Activated T-cell treated with anti-CD3 and anti-CD28 coated beads, Interleukin-2, amount 50 U/mL, for 4 hours (primary cell): ENCODE data around the gene DDI1. TPM values are rescaled to one million over a fixed set of nuclear protein-coding genes. Genes with fewer than 3 reads are reported as not detected.

Experiments used
- ATAC-seq, 2 donors: fragments of 200-7000 bp; cut with Tn5 transposase; one replicate each; pipeline ENCODE4 v1.10.0; 2021
- DNase-seq: peaks from one replicate; pipeline ENCODE4 v3.0.0-alpha.2; 2020
- H3K27me3 Mint-ChIP-seq: one replicate; pipeline ENCODE4 v1.8.0; 2021; ENCODE audit warnings: low read depth, mixed read lengths
- H3K36me3 Mint-ChIP-seq: one replicate; pipeline ENCODE4 v1.8.0; 2022; ENCODE audit warnings: mixed read lengths; ENCODE audit not compliant: insufficient read depth
- H3K4me1 Mint-ChIP-seq: one replicate; pipeline ENCODE4 v1.8.0; 2021; ENCODE audit warnings: low read depth, mixed read lengths
- H3K4me3 Mint-ChIP-seq: one replicate; pipeline ENCODE4 v1.8.0; 2021; ENCODE audit warnings: mild to moderate bottlenecking, moderate library complexity, mixed read lengths
- H3K9me3 Mint-ChIP-seq: one replicate; pipeline ENCODE4 v1.8.0; 2021; ENCODE audit warnings: mixed read lengths
- total RNA-seq, 3 donors: library from RNA; stranded (reverse); gene quantifications; one replicate each; pipeline ENCODE4 v1.2.1, GENCODE V29; 2021

Gene DDI1
- total RNA-seq, result not detected

DNA sequence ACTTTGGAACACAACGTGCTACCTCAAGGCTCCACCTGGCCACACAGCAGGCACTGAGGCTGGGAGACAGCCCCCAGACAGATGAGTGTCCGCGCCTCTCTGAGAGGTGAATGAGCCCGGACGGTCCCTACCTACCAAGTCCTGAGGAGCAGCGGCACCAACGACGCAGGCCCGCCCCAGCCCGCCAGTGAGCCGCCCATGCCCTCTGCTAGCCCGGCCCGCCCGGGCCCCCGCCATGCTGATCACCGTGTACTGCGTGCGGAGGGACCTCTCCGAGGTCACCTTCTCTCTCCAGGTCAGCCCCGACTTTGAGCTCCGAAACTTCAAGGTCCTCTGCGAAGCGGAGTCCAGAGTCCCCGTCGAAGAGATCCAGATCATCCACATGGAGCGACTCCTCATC is at the start of gene DDI1:
DDI1 (plus strand) TSS at position 53 of the 400 bp plus-strand sequence; CDS start at position 236, 183 bp downstream.
- Mint-ChIP-seq H3K9me3 (peaks cover 2% of the 10 kb centered on the region), H3K36me3 (no peaks in the 10 kb centered on the region), H3K4me3 (no peak within 1 kb of the TSS), H3K27me3 (no peaks in the 10 kb centered on the region), H3K4me1 (no peaks in the 10 kb centered on the region)
- DNase-seq, result no peak
- ATAC-seq, result no peak

DNA sequence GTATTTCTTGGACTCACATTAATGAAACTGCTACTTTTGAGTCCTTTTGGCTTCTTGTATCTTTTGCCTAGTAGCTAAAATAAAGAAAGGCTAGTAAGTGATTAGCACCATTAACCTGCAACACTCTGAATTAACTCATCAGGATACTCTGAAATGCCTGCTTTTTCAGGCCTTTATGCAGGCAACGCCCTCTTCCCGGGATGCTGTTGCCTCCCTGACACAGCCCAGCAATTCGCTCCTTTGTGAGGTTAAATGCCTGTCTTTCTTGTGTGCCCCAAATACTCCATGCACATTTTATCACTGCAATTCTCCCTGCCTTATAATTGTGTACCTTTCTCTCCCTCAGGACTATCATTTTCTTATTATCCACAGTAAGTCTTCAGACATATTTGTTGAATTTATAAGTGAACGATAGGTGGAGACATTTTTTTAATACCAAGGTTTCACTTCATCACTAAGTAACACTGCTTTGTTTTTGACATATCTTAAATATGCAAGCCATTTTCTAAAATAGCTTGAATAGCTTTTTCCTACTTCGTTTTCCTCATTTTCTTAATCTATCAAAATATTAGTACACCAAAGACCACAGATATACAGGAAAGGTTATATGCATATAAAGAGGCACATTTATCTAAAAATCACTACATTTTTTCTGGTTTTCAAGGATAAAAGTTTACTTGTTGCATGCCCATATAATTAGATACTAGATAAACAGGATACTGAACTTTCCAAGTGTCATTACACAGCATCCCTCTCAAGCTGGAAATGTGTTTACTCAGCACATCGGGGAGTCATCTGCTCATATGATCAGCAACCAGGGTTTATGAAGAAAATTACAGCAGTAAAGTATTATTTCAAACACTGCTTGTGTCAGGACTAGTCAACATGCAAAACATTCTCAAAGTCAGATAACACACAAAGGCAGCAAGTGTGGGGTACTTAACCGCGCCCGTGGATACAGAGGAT is 48.5 kb upstream of the DDI1 start:
- DNase-seq (no peak), ATAC-seq (no peak)
- no peak overlapping the region for H3K4me3 Mint-ChIP-seq
- no peaks in the 10 kb centered on the region for H3K36me3 Mint-ChIP-seq
- H3K27me3 Mint-ChIP-seq, result no peaks in the 10 kb centered on the region
- no peaks in the 10 kb centered on the region for H3K4me1 Mint-ChIP-seq
- H3K9me3 Mint-ChIP-seq, result no peaks in the 10 kb centered on the region

DNA sequence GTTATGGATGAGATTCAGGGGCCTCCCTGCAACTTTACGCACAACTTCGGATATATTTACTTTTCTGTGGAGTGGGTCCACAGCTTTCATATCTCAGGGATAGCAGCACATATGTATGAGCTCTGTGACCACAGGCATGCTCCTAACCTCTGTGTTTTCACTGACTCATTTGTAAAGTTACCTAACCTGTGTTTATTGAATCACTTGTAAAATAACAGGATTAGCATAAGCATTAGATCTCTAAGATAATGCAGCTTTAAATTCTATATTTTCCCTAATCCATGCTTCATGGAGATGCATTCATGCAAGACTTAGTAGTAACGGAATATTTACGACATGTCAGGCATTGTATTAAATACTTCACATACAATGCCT is 47.9 kb upstream of the DDI1 start:
- H3K4me1 Mint-ChIP-seq, result no peaks in the 10 kb centered on the region
- no peaks in the 10 kb centered on the region for H3K27me3 Mint-ChIP-seq
- no peak for ATAC-seq
- H3K36me3 Mint-ChIP-seq, result no peaks in the 10 kb centered on the region
- no peak for DNase-seq
- no peak overlapping the region for H3K4me3 Mint-ChIP-seq
- H3K9me3 Mint-ChIP-seq, result no peaks in the 10 kb centered on the region

DNA sequence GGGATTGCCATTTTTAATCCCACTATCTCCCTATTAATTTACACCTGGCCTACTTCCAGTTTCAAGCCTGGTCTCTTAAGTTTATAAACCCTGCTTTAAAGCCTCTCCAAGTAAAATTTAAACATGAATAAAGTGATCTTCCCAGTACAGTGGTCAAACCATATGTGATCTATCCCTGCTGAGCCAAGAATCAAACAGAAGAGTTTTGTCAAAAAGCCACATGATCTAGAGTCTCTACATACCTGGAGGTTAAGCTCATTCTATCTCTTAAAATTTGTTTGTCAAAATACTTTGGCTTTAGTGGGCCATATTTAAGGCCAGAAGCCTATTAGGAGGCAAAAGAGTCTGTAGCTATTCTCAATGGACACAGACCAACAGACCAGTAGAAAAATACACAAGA is 42.9 kb upstream of the DDI1 start:
- Mint-ChIP-seq H3K27me3 (no peaks in the 10 kb centered on the region), H3K9me3 (no peaks in the 10 kb centered on the region), H3K4me3 (no peak overlapping the region), H3K4me1 (no peaks in the 10 kb centered on the region), H3K36me3 (no peaks in the 10 kb centered on the region)
- DNase-seq (no peak), ATAC-seq (no peak)

DNA sequence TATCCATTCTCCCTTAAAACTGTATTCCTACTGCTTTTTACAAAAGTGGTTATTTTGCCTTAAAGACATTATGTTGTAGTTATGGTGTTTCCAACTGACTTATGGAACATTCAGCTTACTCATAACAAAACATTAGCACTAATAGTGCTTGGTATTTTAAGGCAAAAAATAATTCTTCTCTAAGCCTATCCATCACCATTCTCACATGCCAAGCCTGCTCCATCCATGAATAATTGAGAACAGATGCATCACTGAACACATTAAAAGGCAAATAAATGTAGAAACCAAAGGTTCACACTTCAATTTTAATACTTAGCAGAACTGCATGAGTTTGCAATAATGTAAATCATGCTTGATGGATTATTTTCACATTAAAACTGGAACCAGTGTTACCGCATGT is 42.3 kb upstream of the DDI1 start:
- no peak for ATAC-seq
- Mint-ChIP-seq H3K36me3 (no peaks in the 10 kb centered on the region), H3K4me3 (no peak overlapping the region), H3K27me3 (no peaks in the 10 kb centered on the region), H3K4me1 (no peaks in the 10 kb centered on the region), H3K9me3 (no peaks in the 10 kb centered on the region)
- DNase-seq, result no peak

DNA sequence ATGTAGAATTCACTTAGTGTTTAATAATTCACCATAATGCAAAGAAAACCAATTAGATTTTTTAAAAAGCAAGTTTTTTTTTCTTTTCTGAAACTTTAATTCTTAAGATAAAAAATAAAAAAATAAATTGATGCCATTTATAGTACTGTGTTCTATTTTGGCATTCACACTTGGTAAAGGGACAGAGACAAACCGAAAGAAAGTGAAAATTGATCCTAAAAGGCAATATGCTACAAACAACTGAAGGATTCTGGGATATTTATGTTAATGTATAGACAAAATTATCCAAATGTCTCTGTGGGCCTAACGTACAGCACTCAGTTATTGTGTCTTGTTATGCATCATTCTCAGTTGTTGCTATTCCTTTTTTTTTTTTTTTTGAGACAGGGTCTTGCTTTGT is 41.9 kb upstream of the DDI1 start:
- H3K4me3 Mint-ChIP-seq, result no peak overlapping the region
- H3K36me3 Mint-ChIP-seq, result no peaks in the 10 kb centered on the region
- no peak for ATAC-seq
- no peak for DNase-seq
- no peaks in the 10 kb centered on the region for H3K27me3 Mint-ChIP-seq
- H3K9me3 Mint-ChIP-seq, result no peaks in the 10 kb centered on the region
- no peaks in the 10 kb centered on the region for H3K4me1 Mint-ChIP-seq

DNA sequence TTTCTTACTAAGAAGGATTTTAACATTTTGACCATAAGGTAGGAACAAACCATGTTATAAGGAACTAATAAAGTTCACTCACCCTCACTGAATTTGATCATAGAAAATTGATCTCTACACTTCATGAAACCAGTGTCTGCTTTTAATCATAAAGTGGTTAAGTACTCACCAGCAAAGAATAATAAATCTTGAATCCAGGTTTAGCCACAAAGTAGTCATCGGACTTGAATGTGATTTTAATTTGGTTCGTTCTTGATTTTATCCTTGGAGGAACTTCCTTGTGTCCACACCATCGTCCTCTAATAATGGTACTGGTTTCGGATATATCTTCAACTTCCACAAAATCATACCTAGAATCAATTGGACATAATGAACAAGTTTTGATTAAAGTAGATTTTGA is 40.5 kb upstream of the DDI1 start:
- DNase-seq (no peak), ATAC-seq (no peak)
- Mint-ChIP-seq H3K27me3 (no peaks in the 10 kb centered on the region), H3K9me3 (no peaks in the 10 kb centered on the region), H3K4me3 (no peak overlapping the region), H3K4me1 (no peaks in the 10 kb centered on the region), H3K36me3 (no peaks in the 10 kb centered on the region)

DNA sequence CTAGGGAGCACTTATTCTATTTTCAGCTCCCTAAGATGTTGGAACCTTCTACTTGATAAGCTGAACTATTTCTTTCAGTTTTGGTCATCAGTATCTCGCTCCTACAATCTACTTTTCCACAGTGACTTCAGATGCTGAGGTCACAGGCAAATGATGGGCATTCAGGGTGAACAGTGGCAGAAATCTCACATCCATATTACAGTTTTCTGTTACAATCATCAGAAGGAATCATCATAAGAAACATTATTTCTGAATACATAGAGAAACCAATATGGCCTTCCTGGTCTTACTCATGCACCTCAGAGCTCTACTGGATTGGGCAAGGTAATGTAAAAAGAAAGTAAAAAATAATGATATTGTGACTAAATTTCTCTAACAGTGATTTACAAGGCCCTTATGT is 39.4 kb upstream of the DDI1 start:
- DNase-seq, result no peak
- ATAC-seq, result no peak
- H3K36me3 Mint-ChIP-seq, result no peaks in the 10 kb centered on the region
- H3K9me3 Mint-ChIP-seq, result no peaks in the 10 kb centered on the region
- no peaks in the 10 kb centered on the region for H3K27me3 Mint-ChIP-seq
- H3K4me1 Mint-ChIP-seq, result no peaks in the 10 kb centered on the region
- no peak overlapping the region for H3K4me3 Mint-ChIP-seq

DNA sequence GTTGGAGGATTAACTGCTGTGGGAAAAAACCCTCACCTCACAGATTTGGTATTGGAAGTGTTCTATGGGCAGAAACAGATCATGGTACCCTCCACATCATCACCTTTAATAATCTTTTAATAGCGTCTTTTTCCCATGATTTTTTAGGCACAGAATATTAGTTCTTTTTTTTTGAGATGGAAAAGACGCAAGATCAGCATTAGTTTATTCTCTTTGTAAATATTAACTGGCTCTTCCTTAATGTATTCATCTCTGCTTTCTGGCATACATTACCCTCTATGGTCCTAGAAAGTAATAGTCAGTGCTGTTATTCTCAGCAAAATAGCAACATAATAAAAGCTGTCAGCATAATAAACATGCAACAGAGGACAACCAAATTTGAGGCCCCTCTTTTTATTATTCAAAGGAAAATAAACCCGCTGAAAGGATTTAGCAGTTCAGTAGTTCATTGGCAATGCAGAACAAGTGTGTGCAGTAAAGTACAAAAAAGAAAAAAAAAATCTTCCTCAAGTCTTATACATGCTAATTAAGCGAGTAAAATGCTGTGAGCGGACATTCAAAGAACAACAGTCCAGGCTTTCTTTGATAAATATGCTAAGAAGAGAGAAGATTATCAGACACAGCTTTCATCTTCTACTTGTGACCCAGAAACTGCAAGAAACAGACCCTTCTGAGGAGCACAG is 37.5 kb upstream of the DDI1 start:
- H3K9me3 Mint-ChIP-seq, result no peaks in the 10 kb centered on the region
- DNase-seq (no peak), ATAC-seq (no peak)
- H3K4me3 Mint-ChIP-seq, result no peak overlapping the region
- no peaks in the 10 kb centered on the region for H3K4me1 Mint-ChIP-seq
- no peaks in the 10 kb centered on the region for H3K36me3 Mint-ChIP-seq
- H3K27me3 Mint-ChIP-seq, result no peaks in the 10 kb centered on the region

DNA sequence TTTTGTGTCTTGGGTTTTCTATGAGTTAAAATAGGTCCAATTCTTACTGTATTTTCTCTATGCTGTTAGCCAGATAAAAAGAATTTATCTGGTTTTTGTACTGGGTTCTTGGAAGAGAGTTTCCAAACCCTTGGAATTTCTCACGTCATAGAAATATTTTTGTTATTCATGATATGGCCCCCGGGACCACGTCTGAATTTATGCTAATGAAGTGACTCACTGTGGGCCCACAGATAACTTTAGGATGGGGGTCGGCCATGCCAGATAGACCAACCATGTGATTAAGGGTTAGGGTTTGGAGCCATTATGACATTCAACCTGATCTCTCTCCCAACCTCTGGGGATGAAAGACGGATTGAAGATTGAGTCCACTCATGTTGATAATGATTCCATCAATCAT is 35.6 kb upstream of the DDI1 start:
- no peaks in the 10 kb centered on the region for H3K4me1 Mint-ChIP-seq
- H3K4me3 Mint-ChIP-seq, result no peak overlapping the region
- no peaks in the 10 kb centered on the region for H3K27me3 Mint-ChIP-seq
- no peaks in the 10 kb centered on the region for H3K9me3 Mint-ChIP-seq
- H3K36me3 Mint-ChIP-seq, result no peaks in the 10 kb centered on the region
- no peak for ATAC-seq
- DNase-seq, result no peak

DNA sequence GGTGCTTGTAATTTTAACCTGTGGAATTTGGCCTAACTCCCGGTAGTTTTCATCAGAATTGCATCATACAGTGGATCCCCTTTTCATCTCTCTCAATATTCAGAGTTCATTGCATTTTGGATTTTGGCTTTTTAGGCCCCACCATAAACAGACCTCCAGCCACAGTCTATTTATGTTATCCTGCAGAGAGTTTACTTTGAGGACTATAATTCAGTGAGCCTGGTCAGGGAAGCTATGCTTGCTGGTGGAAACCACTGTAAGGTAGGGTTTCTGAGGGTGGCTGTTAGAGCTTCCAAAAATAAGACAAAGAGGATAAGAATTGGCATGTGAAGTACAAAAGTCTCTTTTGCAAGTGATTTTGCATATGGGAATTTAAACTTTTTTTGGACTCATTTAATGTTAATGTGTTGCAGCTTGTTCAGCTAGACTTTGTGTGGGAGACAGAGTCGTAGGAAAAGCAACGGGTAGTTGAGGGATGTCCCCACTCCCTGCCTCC is 34.8 kb upstream of the DDI1 start:
- Mint-ChIP-seq H3K4me1 (no peaks in the 10 kb centered on the region), H3K27me3 (no peaks in the 10 kb centered on the region), H3K36me3 (no peaks in the 10 kb centered on the region), H3K4me3 (no peak overlapping the region), H3K9me3 (no peaks in the 10 kb centered on the region)
- DNase-seq, result no peak
- ATAC-seq, result no peak

DNA sequence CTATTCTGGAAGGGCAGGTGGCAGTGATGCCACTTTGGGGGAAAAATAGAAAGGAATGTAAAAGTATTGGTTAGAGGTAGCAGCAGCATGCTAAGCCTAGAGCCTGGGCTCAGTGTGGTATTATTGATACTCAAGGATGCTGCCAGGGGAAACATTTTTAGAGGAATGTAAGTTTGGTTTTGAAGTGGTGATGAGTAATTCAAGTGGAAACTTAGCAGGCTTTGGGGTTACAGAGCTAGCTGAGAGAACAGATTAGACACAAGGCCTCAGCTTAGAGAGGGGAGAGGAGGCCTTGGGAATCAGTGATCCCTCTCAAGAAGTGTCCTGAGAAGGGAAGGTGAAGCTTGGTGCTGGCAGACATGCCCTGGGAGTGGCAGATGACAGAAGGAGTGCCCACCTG is 32.9 kb upstream of the DDI1 start:
- Mint-ChIP-seq H3K27me3 (no peaks in the 10 kb centered on the region), H3K9me3 (no peaks in the 10 kb centered on the region), H3K4me3 (no peak overlapping the region), H3K4me1 (no peaks in the 10 kb centered on the region), H3K36me3 (no peaks in the 10 kb centered on the region)
- DNase-seq, result no peak
- ATAC-seq, result no peak

DNA sequence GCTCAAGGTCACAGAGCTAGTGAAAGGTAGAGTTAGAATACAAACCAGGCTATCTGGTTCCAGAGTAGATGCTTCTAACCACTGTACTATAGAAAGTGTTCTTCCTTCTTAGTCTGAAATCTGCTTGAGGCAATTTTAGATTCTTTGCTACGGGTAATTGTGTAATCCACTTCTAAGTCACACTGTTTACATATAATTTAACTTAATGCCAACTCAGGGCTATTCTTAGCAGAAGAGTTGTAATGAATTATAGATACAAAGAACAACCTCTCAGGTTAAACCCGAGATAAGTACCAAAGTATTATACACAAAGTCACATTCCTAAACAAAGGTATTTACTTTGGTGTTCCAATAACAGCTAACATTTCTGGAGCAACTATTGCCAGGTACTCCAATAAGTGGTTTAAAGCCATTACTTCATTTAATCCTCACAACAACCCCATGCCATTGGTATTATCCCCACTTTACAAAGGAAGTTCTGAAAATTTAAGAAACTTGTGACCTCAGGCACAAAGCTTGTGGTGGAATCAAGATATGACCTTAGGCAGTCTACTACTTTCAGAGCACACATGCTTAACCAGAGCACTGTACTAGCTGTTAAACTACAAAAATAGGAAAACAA is 31.1 kb upstream of the DDI1 start:
- H3K27me3 Mint-ChIP-seq, result no peaks in the 10 kb centered on the region
- no peaks in the 10 kb centered on the region for H3K9me3 Mint-ChIP-seq
- DNase-seq, result no peak
- H3K4me1 Mint-ChIP-seq, result no peaks in the 10 kb centered on the region
- no peaks in the 10 kb centered on the region for H3K36me3 Mint-ChIP-seq
- H3K4me3 Mint-ChIP-seq, result no peak overlapping the region
- ATAC-seq, result no peak

DNA sequence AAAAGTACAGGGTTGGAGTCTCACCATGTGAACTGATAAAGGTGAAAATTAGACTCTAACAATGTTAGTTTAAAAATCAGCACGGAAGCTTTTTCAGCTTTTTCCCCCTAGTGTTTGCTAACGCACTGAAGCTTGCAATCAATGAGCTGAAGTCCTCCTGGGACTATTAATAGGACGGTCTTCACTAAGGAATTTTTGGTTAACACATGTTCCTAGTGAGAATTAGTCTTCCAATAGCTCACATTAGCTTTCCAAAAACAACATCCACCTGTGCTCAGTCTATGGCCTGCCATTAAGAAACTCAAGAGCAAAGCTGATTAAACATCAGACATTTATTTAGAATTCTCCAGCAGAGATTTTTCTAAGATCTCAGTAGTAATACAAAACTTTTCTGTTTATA is 26.7 kb upstream of the DDI1 start:
- DNase-seq (no peak), ATAC-seq (no peak)
- Mint-ChIP-seq H3K27me3 (no peaks in the 10 kb centered on the region), H3K4me3 (no peak overlapping the region), H3K9me3 (no peaks in the 10 kb centered on the region), H3K36me3 (no peaks in the 10 kb centered on the region), H3K4me1 (no peaks in the 10 kb centered on the region)
